BLaER1 (cell line): ENCODE measurements around the gene FAM78A.

Experiments used
- H3K27ac ChIP-seq: shearing (Covaris generic); formaldehyde crosslinking; 2 replicates; pipeline ENCODE4 v1.8.1; 2022
- H3K27me3 ChIP-seq: shearing (Covaris generic); formaldehyde crosslinking; 2 replicates; pipeline ENCODE4 v1.8.1; 2022
- H3K36me3 ChIP-seq: shearing (Covaris generic); formaldehyde crosslinking; 2 replicates; pipeline ENCODE4 v1.8.1; 2022
- H3K4me1 ChIP-seq: shearing (Covaris generic); formaldehyde crosslinking; 2 replicates; pipeline ENCODE4 v1.8.1; 2022
- H3K4me2 ChIP-seq: shearing (Covaris generic); formaldehyde crosslinking; 2 replicates; pipeline ENCODE4 v1.8.1; 2022
- H3K4me3 ChIP-seq: shearing (Covaris generic); formaldehyde crosslinking; 2 replicates; pipeline ENCODE4 v1.8.1; 2022
- H3K9ac ChIP-seq: shearing (Covaris generic); formaldehyde crosslinking; 2 replicates; pipeline ENCODE4 v1.8.1; 2022
- H3K9me3 ChIP-seq: shearing (Covaris generic); formaldehyde crosslinking; 2 replicates; pipeline ENCODE4 v1.8.1; 2022
- H4K20me1 ChIP-seq: shearing (Covaris generic); formaldehyde crosslinking; 2 replicates; pipeline ENCODE4 v1.8.1; 2022
- Cebpa-rat ChIP-seq: shearing (Covaris generic); IDR thresholded peaks from 2 replicates; pipeline ENCODE4 v1.8.1; 2022

Gene FAM78A

DNA sequence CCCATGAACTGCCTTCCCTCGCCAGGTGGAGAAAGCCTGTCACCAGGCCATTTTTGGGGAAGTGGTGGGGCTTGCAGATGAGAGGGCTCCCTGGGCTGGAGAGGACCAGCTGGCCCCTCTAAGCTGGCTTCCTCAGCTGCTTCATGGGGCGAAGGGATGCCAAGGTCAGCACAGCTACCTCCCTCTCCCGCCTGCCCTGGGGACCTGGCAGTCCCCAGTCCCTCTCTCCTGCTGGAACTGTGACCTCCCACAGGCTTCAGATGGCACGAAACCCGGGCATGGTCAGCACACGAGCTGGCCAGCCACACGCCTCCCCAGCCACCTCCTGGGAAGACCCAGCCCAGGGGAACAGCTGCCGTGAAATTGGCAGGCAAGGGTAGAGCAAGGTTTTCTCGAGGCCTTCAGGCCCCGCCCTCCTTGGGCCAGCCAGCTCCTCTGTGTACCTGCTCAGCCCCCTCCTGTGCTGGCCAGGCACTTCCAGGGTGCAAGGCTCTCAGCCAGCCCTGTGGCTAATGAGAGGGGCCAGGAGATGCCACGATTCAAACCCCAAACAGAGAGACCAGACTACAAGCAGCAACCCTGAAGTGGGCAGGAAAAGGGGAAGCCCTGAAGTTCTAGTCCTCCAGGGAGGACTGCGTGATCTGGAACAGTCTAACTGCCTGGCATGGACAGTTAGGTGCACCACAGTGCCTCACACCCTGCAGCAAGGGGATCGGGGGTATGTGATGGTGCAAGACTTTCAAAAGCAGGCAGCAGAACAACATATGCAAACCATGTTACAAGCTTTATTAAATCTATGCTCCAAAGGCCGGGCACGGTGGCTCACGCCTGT is 26.1 kb upstream of the FAM78A start:
- H3K9me3 ChIP-seq = no peaks in the 10 kb centered on the region
- no peaks in the 10 kb centered on the region for H3K36me3 ChIP-seq
- H3K27ac ChIP-seq = peak overlapping the region; percentile 64
- peaks cover 40% of the 10 kb centered on the region for H4K20me1 ChIP-seq
- no peak overlapping the region for H3K4me3 ChIP-seq
- no peak overlapping the region for H3K9ac ChIP-seq
- H3K4me2 ChIP-seq = peak overlapping the region; percentile 87
- no peak for TF ChIP-seq Cebpa-rat
- no peaks in the 10 kb centered on the region for H3K27me3 ChIP-seq
- peaks cover 91% of the 10 kb centered on the region for H3K4me1 ChIP-seq

DNA sequence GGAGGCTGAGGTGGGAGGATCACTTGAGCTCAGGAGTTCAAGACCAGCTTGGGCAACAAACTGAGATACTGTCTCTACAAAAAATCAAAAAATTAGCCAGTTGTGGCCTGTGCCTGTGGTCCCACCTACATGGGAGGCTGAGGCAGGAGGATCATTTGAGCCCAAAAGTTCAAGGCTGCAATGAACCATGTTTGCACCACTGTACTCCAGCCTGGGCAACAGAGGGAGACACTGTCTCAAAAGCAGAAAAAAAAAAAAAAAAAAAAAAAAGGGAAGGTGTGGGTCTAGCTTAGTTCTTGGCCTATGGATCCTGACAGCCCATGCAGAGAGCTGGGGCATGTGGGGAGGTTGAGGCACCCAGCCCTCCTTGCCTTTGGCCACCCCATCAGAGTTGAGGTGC is 24.1 kb upstream of the FAM78A start:
- Histone ChIP-seq H3K9ac (no peak overlapping the region), H3K27me3 (no peaks in the 10 kb centered on the region), H3K36me3 (no peaks in the 10 kb centered on the region), H3K9me3 (no peaks in the 10 kb centered on the region), H4K20me1 (peaks cover 58% of the 10 kb centered on the region), H3K27ac (no peak overlapping the region), H3K4me3 (no peak overlapping the region), H3K4me1 (peaks cover 92% of the 10 kb centered on the region), H3K4me2 (peak overlapping the region; percentile 87; the same call in 1 of the 2 replicates)
- no peak for TF ChIP-seq Cebpa-rat

GRCh38 chr9:131299961-131300347 is 23.6 kb upstream of the FAM78A start:
- Histone ChIP-seq H3K4me2 (peak overlapping the region; percentile 83; the same call in 1 of the 2 replicates), H3K27ac (no peak overlapping the region), H3K4me1 (peaks cover 88% of the 10 kb centered on the region), H3K9me3 (no peaks in the 10 kb centered on the region), H3K27me3 (no peaks in the 10 kb centered on the region), H3K4me3 (no peak overlapping the region), H3K9ac (no peak overlapping the region), H4K20me1 (peaks cover 58% of the 10 kb centered on the region), H3K36me3 (no peaks in the 10 kb centered on the region)
- no peak for TF ChIP-seq Cebpa-rat

GRCh38 chr9:131299346-131299960 is 23.1 kb upstream of the FAM78A start:
- no peaks in the 10 kb centered on the region for H3K9me3 ChIP-seq
- peaks cover 83% of the 10 kb centered on the region for H3K4me1 ChIP-seq
- H3K4me3 ChIP-seq = no peak overlapping the region
- peak overlapping the region; percentile 83 for H3K4me2 ChIP-seq
- no peaks in the 10 kb centered on the region for H3K36me3 ChIP-seq
- peaks cover 58% of the 10 kb centered on the region for H4K20me1 ChIP-seq
- no peak overlapping the region for H3K27ac ChIP-seq
- H3K27me3 ChIP-seq = no peaks in the 10 kb centered on the region
- TF ChIP-seq Cebpa-rat = no peak
- no peak overlapping the region for H3K9ac ChIP-seq

- TF ChIP-seq Cebpa-rat = no peak
- Histone ChIP-seq H3K4me2 (peak overlapping the region; percentile 83), H4K20me1 (peaks cover 59% of the 10 kb centered on the region), H3K27ac (peak overlapping the region; percentile 54; the same call in 1 of the 2 replicates), H3K9ac (0 out of 2 replicates have a peak overlapping the region, but pooled peaks have one; percentile 39), H3K36me3 (no peaks in the 10 kb centered on the region), H3K27me3 (no peaks in the 10 kb centered on the region), H3K4me3 (no peak overlapping the region), H3K9me3 (no peaks in the 10 kb centered on the region), H3K4me1 (peaks cover 78% of the 10 kb centered on the region)
These were observed 22.5 kb upstream of the FAM78A start for GRCh38 chr9:131298816-131299215.

GRCh38 chr9:131298341-131298740 is 22.0 kb upstream of the FAM78A start:
- Histone ChIP-seq H3K4me3 (no peak overlapping the region), H3K4me1 (peaks cover 78% of the 10 kb centered on the region), H3K36me3 (no peaks in the 10 kb centered on the region), H3K27ac (peak overlapping the region; percentile 54; the same call in 1 of the 2 replicates), H3K9me3 (no peaks in the 10 kb centered on the region), H4K20me1 (peaks cover 59% of the 10 kb centered on the region), H3K9ac (peak overlapping the region; percentile 39; the same call in 1 of the 2 replicates), H3K27me3 (no peaks in the 10 kb centered on the region), H3K4me2 (peak overlapping the region; percentile 83)
- no peak for TF ChIP-seq Cebpa-rat

DNA sequence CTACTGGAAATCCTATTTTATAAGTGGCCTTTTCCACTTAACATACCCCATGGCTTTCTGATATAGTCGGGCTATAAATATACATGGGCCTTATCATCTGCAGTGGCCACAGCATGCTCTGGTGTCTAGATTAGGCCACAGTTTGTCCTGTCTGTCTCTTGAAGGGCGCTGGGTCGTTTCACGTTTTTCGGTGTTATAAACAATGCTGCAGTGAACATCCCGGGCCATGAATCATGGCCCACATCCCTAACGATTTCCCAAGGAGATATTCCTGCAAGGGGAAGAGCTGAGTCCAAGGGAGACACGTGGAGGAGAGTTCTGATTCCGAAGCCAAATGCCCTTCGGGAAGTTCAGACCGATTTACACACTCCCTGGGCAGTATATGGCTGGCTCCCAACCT is 21.6 kb upstream of the FAM78A start:
- no peaks in the 10 kb centered on the region for H3K9me3 ChIP-seq
- H3K27me3 ChIP-seq = no peaks in the 10 kb centered on the region
- peak overlapping the region; percentile 39; the same call in 1 of the 2 replicates for H3K9ac ChIP-seq
- peak overlapping the region; percentile 83 for H3K4me2 ChIP-seq
- H3K27ac ChIP-seq = no peak overlapping the region
- H3K4me3 ChIP-seq = no peak overlapping the region
- peaks cover 61% of the 10 kb centered on the region for H4K20me1 ChIP-seq
- peaks cover 78% of the 10 kb centered on the region for H3K4me1 ChIP-seq
- TF ChIP-seq Cebpa-rat = no peak
- H3K36me3 ChIP-seq = no peaks in the 10 kb centered on the region

GRCh38 chr9:131296906-131297500 is 20.7 kb upstream of the FAM78A start:
- no peak overlapping the region for H3K4me3 ChIP-seq
- peaks cover 70% of the 10 kb centered on the region for H3K4me1 ChIP-seq
- H3K9ac ChIP-seq = no peak overlapping the region
- H3K9me3 ChIP-seq = no peaks in the 10 kb centered on the region
- TF ChIP-seq Cebpa-rat = no peak
- peaks cover 54% of the 10 kb centered on the region for H4K20me1 ChIP-seq
- peak overlapping the region; percentile 83; the same call in 1 of the 2 replicates for H3K4me2 ChIP-seq
- H3K27me3 ChIP-seq = no peaks in the 10 kb centered on the region
- no peaks in the 10 kb centered on the region for H3K36me3 ChIP-seq
- H3K27ac ChIP-seq = no peak overlapping the region

- Histone ChIP-seq H3K9ac (no peak overlapping the region), H3K9me3 (no peaks in the 10 kb centered on the region), H3K4me1 (peaks cover 69% of the 10 kb centered on the region), H3K4me3 (no peak overlapping the region), H3K27me3 (no peaks in the 10 kb centered on the region), H4K20me1 (peaks cover 53% of the 10 kb centered on the region), H3K36me3 (no peaks in the 10 kb centered on the region), H3K4me2 (peak overlapping the region; percentile 83; the same call in 1 of the 2 replicates), H3K27ac (no peak overlapping the region)
- no peak for TF ChIP-seq Cebpa-rat
These were observed 20.1 kb upstream of the FAM78A start for GRCh38 chr9:131296460-131296859.

- TF ChIP-seq Cebpa-rat = no peak
These were observed 16.6 kb upstream of the FAM78A start for GRCh38 chr9:131292937-131293336.

More at GRCh38 chr9:131292937-131293336, 16.6 kb upstream of the FAM78A start:
- Histone ChIP-seq H3K9me3 (no peaks in the 10 kb centered on the region), H3K4me3 (no peak overlapping the region), H3K4me2 (no peak overlapping the region), H3K27ac (no peak overlapping the region), H3K36me3 (no peaks in the 10 kb centered on the region), H3K9ac (no peak overlapping the region), H3K4me1 (peaks cover 69% of the 10 kb centered on the region), H4K20me1 (peaks cover 35% of the 10 kb centered on the region), H3K27me3 (no peaks in the 10 kb centered on the region)
